Stimulated activated CD4-positive, alpha-beta T cell treated with anti-CD3 and anti-CD28 coated beads, Interleukin-4, amount 100 ng/mL, for 24 hours (primary cell): ENCODE data around the gene ZNF527.
"Not testable (repeated sequence)": the region's sequence is repeated elsewhere in the genome, so short reads cannot be mapped to it uniquely, and the experiment has no call there.

ENCODE experiments used
- DNase-seq: peaks from one replicate; pipeline ENCODE4 v3.0.0-alpha.2; 2020

ZNF527 gene

DNA sequence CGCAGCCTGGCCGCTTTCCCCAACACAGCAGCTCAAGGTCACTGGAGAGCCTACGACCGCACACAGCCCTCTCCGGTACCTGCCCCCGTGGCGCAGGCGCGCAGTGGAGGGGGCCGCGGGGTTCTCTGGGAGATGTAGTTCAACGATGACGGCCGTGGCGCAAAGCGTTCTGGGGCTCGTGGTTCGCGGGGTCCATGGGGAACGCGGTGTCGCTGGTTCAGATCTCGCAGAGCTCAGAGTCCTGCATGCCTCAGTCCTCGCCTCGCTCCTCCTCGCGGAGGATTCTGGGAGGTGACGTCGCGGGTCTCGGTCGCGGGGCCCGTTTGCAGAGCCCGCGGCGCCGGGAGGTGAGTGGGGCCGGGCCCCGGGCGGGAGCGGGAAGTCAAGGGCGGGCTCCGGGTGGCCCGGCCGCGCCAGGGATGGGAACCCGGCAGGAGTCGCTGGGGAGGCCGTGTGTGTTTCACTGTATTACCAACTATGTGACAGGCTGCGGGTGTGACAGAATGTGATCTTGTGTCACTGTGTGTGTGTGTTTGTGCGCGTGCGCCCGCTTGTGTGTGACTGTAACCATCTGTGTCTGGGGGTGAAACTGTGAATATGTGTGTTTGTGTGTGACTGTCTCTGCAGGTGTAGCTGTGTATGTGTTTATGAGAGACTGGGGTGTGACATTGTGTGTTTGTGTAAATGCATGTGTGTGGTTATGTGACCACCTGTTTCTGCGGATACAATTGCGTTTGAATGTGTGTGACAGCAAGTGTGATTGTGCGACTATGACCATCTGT is at the start of gene ZNF527:
Gene ZNF527, plus strand, starts transcription at position 220 of the 782 bp plus-strand sequence. CDS start 3,100 bp downstream, outside the sequence.
- DNase-seq: peak; percentile 97

DNA sequence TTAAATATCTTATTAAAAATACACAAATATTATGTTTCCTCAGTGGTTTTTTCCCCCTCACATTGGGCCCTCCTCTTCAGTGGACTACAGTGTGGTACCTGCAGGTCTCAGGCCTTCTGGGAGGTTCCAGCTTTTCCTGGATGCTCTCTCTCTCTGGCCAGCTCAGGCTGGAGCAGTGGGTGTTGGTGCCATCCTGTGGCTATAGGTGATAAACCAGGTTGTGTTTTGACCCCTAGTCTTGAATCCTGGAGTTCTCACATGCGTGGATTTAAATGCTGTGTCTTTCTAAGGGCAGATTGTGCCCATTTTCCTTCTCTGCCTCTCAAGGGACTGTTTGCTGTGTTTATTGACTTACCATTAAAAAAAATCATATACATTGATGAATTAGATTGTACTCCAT is 41.2 kb upstream of the ZNF527 start:
- DNase-seq: no peak

DNA sequence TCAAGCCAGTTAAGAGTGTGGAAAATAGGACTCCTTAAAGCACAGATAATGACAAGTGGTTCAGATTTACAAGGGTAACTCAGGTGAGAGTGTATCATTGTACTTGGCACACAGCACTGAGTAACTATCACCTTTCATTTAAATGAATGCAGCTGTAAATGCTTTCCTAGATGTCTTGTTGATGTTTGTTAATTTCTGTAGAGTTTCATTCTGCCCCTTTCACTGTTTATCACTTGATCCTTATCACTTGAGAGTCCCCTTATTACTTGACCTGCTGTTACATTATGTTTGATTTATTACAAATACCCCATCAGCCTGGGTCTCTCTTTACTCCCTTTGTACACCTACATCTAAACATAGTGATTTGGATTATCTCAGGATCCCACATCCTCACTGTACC is 38.1 kb upstream of the ZNF527 start:
- DNase-seq: no peak

DNA sequence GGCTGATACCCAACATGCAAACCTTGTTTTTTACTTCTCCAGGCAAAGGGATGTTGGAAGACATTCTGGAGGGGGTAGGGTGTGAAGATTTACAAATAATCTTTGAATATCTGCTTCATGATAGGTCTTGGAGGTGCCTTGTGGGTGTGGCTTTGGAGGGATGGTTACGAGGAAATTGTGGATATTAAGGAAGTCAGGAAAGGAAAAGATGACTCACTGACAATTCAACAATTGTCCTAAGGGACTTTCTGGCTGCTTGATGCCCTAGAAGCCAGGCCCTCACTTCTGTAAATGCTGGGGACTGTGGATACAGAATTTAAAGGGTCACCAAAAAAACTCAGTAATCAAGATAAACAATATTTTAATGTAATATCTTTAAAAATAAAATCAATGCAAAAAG is 37.4 kb upstream of the ZNF527 start:
- DNase-seq: no peak

DNA sequence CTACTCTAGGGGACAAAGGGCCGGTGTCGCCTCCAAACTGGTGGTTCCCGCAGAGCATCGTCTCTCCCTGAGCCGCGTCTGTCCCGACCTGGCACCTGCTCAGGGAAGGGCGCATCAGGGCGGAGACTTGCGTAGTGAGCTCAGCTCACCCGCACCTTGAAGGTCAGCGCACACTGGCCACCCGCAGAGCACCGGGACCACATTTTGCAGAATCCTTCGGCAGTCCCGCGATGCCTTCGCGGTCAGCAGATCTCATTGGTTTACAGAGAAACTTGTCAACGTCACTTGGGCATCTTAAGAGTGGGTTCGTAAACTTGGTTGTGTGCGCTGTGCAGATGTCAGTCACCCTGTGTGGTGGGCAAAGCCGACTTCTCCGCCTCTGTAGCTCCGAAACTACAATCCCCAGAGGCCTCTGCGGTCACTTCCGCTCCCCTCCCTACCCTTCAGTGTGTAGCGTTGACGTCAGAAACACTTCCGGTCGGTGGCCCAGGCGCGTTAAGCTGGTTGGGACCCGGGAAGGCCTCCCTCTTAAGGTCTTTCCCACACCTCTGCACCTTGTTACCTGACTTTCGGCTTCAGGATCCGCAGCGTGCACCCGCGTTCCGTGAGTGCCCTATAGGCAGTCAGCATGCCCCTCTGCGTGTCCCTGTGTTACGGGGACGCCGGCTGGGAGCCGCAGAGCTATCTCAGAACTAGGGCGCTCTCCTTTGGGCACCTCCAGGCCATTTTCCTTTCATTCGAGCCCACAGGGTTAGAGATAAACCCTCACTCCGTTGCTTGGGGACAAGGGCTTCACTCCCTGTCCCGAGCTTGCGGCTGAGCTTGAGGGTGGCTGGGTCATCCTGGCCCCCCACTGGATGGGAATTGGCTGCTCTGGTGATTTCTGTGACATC is 36.5 kb upstream of the ZNF527 start:
- peak; percentile 87 for DNase-seq

DNA sequence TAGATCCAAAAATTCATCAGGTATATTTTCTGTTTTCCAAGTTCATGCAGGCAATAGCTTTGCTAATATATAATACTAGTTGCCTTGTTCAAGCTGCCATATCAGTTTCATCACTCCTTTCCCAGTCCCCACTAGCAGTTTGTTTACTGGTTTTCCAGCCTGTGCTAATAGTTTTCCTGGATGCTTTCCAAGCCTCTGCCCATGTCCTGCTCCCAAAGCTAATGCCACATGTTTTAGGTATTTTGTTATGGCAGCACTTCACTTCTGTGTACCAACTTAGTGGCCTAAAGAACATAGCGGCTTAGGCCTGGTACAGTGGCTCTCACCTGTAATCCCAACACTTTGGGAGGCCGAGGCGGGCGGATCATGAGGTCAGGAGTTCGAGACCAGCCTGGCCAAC is 28.1 kb upstream of the ZNF527 start:
- no peak for DNase-seq

DNA sequence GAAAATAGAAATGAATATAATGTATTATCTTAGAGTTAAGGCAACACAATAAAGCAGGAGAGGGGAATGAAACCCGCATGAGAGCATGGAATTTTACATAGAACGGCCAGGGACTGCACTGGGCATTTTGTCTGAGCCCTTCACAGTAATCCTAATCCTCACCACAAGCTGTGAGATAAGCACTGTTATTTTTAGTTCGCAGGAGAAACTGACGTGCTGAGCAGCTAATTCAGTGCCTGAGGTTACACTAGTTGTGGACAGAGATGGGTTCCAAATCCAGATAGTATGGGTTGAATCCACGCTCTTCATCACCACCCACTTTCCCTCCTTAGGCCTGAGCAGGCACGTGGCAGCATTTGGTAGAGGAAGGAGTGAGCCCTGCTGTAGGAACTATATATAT is 24.8 kb upstream of the ZNF527 start:
- no peak for DNase-seq

DNA sequence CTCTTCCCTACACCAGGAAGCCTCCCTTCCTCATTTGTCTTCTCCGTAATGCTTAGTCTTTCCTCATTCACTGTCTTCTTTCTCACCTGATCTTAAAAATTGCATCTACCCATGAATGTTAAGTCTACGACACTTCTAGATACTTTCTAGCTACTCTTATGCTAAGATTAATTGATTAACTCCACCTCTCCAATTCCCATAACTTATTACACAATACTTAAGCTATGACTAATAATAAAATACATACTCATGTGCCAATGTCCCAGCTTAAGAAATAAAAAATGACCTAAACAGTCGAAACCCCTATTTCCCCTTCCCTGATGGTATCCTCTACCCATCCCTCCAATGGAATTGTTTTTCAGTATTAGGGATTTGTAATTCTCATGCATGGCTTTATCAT is 22.8 kb upstream of the ZNF527 start:
- DNase-seq: no peak

DNA sequence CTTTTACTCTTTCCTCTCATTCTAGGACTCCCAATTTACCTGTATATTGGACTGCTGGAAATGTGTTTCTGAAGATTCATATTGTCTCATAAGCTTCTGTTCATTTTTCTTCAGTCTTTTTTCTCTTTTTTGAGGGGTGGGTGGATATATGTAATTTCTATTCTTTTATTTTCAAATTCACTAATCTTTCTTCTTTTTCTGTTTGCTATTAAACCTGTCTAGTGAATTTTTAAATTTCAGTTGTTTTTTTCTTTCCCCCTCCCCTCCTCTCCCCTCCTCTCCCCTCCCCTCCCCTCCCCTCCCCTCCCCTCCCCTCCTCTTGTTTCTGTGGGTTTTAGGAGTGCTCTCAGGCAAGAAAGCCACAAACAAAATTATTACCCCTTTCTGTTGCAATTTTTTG is 16.9 kb upstream of the ZNF527 start:
- DNase-seq: no peak

DNA sequence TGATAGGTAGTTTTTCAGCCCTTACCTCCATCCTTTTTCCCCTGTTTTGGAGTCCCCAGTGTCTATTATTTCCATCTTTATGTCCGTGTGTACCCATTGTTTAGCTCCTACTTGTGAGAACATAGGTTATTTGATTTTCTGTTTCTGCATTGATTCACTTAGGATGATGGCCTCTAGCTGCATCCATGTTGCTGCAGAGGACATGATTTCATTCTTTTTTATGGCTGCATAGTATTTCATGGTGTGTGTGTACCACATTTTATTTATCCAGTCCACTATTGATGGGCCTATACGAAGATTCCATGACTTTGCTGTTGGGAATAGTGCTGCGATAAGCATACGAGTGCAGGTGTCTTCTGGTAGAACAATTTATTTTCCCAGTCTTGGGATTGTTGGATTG is 15.0 kb upstream of the ZNF527 start:
- DNase-seq: no peak

DNA sequence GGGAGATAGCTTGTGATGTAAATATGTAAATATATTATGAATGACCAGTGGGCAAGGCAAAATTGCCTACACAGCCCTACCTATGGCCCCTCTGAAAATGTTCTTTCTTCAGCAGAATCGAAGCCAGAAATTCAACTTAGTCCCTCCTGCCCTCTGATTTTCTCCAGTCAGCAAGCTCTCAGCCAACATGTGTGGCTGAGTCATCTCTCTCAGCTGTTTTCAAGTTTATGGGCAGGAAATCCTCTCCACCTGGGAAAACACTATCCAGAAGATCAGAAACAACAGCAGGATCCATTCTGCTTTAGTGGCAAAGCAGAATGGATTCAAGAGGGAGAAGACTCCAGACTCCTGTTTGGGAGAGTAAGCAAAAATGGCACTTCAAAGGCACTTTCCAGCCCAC is 8.9 kb upstream of the ZNF527 start:
- DNase-seq: no peak

DNA sequence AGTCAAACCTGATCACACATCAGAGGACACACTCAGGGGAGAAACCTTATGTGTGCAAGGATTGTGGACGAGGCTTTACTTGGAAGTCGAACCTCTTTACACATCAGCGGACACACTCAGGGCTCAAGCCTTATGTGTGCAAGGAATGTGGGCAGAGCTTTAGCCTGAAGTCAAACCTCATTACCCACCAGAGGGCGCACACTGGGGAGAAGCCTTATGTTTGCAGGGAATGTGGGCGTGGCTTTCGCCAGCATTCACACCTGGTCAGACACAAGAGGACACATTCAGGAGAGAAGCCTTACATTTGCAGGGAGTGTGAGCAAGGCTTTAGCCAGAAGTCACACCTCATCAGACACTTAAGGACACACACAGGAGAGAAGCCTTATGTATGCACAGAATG is 8.2 kb upstream of the ZNF527 start:
- DNase-seq: no peak

DNA sequence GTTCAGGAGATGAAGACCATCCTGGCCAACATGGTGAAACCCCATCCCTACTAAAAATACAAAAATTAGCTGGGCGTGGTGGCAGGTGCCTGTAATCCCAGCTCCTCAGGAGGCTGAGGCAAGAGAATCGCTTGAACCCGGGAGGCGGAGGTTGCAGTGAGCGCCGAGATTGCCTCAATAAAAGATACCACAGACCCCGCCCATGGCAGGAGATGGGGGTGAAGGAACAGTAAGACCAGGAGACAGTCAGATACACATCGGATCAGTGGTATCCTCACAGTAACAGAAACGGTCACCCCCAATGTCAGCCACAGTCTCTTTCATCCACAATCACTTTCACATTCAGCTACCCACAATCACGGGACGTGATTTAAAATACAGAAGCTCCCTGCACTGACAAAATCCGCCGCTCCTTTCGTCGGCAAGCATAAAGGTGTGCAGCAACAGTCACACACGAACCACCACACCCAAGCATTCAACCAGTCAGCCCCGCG is 466 bp upstream of the ZNF527 start:
- not testable (repeated sequence) for DNase-seq

DNA sequence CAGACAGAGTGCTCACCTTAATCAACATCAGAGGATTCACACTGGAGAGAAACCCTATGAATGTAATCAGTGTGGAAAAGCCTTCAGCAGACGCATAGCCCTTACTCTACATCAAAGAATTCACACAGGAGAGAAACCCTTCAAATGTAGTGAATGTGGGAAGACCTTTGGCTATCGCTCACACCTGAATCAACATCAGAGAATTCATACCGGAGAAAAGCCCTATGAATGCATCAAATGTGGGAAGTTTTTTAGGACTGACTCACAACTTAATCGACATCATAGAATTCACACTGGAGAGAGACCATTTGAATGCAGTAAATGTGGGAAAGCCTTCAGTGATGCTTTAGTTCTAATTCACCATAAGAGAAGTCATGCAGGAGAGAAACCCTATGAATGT is 18.3 kb downstream of the ZNF527 start:
- no peak for DNase-seq

DNA sequence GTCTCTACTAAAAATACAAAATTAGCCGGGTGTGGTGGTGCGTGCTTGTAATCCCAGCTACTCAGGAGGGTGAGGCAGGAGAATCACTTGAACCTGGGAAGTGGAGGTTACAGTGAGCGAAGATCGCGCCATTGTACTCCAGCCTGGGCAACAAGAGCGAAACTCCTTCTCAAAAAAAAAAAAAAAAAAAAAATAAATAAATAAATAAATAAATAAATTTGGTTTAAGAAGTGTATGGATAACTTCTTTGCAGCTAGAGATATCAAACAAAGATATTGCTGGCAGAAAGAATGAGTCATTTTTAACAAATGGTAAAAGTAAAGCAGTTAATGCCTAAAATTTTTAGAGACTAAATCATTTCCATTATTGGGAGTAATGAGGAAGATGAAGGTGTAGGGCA is 20.5 kb downstream of the ZNF527 start:
- DNase-seq: not testable (repeated sequence)

DNA sequence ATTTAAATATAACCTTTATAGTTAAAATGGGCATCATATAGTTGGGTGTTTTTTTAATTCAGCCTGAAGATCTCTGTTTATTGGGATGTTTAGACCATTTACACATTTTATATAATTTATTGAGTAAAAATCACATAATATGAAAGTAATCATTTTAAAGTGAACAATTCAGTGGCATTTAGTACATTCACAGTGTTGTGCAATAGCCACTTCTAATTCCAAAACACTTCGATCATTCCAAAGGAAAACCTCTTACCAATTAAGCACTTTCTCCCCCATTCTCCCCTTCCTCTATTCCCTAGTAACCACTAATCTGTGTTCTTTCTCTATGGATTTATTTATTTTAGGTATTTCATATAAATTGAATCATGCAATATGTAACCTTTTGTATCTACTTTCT is 30.2 kb downstream of the ZNF527 start:
- DNase-seq: no peak

DNA sequence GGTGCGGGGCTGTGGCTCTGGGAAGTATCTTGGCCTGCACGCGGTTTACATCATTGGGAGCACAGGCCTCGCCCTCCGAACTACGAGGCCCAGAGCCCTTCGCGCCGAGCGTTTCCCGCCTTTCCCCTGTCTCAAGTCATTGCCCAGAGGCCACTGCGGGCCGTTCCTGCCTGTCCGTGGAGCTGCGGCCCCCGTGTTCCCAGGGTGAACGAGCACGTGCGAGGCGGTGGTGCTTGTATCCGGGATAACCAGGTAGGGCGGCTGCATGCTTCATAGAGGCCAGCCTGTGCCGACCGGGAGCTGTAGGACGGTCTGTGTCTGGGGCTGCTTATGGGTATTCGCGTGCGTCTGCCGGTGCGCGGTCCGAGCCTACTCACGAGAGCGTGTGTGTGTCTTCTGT is 32.5 kb downstream of the ZNF527 start:
- DNase-seq: no peak

DNA sequence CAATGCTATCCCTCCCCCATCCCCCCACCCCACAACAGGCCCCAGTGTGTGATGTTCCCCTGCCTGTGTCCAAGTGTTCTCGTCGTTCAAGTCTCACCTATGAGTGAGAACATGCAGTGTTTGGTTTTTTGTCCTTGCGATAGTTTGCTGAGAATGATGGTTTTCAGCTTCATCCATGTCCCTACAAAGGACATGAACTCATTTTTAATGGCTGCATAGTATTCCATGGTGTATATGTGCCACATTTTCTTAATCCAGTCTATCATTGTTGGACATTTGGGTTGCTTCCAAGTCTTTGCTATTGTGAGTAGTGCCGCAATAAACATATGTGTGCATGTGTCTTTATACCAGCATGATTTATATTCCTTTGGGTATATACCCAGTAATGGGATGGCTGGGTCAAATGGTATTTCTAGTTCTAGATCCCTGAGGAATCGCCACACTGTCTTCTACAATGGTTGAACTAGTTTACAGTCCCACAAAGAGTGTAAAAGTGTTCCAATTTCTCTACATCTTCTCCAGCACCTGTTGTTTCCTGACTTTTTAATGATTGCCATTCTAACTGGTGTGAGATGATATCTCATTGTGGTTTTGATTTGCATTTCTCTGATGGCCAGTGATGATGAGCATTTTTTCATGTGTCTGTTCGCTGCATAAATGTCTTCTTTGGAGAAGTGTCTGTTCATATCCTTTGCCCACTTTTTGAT is 35.4 kb downstream of the ZNF527 start:
- DNase-seq: not testable (repeated sequence)

DNA sequence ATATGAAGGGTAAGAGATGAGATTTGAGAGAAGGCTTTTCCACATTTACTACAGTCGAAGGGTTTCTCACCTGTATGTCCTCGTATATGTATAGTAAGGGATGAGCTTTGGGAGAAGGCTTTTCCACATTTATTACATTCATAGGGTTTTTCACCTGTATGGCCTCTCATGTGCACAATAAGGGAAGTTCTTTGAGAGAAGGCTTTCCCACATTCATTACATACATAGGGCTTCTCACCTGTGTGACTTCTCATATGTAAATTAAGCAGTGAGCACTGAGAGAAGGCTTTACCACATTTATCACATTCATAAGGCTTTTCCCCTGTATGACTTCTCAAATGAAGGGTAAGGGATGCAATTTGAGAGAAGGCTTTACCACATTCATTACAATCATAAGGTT is 41.8 kb downstream of the ZNF527 start:
- no peak for DNase-seq

DNA sequence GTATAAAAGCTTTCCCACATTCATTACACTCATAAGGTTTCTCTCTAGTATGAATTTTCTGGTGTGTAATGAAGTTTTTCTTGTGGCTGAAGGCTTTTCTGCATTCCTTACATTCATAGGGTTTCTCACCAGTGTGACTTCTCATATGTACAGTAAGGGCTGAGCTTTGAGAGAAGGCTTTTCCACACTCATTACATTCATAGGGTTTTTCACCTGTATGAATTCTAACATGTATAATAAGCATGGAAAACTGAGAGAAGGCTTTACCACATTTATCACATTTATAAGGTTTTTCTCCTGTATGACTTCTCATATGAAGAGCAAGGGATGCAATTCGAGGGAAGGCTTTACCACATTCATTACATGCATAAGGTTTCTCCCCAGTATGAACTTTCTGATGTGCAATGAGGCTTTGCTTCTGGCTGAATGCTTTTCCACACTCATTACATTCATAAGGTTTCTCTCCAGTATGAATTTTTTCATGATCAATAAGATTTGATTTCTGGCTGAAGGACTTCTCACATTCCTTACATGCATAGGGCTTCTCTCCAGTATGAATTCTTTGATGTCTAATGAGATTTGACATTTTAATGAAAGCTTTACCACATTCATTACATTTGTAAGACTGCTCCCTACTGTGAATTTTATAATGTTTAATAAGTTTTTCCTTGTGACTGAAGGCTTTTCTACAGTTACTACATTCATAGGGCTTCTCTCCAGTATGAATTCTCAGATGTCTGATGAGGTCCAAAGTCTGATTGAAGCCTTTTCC is 42.6 kb downstream of the ZNF527 start:
- DNase-seq: no peak
